ENCODE measurements around the gene NUP133.

DNA sequence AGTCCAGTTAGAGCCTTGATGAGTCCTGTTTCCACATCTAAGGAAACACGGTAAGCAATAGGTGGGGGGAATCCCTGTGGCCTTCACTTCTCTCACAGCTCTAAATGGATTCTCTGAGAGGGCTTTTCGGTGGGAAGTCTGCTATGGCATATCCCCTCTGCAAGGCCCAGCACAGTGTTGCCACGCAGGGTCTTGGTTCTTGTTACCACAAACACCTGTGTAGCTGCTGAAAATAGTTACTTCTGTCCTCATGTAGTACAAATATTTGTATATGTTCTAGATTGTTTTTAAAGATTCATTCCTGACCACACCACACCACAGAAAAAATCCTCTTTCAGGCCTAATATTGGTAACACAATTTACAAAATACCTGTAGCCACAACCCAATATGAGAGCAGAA is 79.9 kb downstream of the NUP133 start:
- TF ChIP-seq, protein P1, sequence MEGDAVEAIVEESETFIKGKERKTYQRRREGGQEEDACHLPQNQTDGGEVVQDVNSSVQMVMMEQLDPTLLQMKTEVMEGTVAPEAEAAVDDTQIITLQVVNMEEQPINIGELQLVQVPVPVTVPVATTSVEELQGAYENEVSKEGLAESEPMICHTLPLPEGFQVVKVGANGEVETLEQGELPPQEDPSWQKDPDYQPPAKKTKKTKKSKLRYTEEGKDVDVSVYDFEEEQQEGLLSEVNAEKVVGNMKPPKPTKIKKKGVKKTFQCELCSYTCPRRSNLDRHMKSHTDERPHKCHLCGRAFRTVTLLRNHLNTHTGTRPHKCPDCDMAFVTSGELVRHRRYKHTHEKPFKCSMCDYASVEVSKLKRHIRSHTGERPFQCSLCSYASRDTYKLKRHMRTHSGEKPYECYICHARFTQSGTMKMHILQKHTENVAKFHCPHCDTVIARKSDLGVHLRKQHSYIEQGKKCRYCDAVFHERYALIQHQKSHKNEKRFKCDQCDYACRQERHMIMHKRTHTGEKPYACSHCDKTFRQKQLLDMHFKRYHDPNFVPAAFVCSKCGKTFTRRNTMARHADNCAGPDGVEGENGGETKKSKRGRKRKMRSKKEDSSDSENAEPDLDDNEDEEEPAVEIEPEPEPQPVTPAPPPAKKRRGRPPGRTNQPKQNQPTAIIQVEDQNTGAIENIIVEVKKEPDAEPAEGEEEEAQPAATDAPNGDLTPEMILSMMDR (IDR thresholded peaks at IDR 0.05) = no peak
- no peak for TF ChIP-seq POLR2A (IDR thresholded peaks at IDR 0.05)
